NB4 (cell line): ENCODE measurements around the gene RPL23.

Experiments
- DNase-seq: peaks from one replicate; pipeline ENCODE4 v3.0.0; 2010; ENCODE audit warnings: low read depth
- H3K4me3 ChIP-seq: one replicate; pipeline ENCODE4 v1.5.1; 2011; ENCODE audit warnings: mild to moderate bottlenecking, low read depth, low read length, moderate library complexity
- CTCF ChIP-seq: IDR thresholded peaks from one replicate; pipeline ENCODE4 v1.5.1; 2012; ENCODE audit warnings: low read depth, low read length
- MYC ChIP-seq: IDR thresholded peaks from 2 replicates; pipeline ENCODE4 v1.6.1; 2011; ENCODE audit warnings: low read depth, low read length
- POLR2A ChIP-seq: IDR thresholded peaks from 2 replicates; pipeline ENCODE4 v1.6.1; 2011; ENCODE audit warnings: mild to moderate bottlenecking; ENCODE audit not compliant: insufficient read length; ENCODE audit errors: extremely low read depth
- TF ChIP-seq, protein P1 (sequence below): IDR thresholded peaks from 2 replicates; pipeline ENCODE4 v1.6.1; 2011; ENCODE audit warnings: low read depth, low read length

RPL23 gene

DNA sequence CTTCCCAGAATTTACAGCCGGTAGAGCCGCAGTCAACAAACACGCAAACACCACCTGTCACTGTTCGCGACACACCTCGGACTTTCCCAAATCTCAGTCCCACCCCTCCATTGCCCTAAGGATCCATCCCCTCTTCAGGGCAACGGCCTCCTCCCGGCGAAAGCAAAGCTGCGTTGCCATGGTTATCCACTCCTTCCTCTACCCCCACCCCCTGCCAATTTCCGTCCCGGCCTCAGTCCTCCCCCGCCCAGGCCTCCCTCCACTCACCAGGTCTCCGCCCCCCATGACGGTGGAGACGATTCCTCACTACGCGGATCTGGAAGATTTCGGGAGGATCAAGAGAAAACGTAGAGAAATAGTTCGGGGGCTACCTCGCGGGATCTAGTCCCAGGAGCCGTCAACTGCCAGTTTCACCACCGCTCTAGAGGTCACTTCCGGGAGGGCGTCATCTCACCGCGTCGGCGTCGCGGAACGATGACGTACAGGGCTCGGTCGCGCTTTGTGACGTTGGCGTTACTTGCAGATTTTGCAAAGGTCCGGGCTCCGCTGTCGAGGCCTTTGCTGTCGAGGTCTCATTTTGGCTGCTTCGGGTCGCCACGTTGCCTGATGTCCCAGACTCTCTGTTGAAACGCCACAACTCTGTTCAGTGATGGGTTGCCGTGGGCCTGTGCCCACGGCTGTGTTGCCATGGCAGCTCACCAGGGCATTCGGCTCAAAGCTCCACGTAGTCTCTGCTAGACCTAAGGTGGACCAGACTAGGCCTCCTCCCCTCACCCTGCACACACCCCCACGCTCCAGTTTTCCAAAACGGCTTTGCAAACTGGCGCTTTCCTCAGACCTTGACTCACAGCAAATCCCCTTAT, 28.4 kb downstream of the RPL23 start, which contains the start of gene CWC25:
Gene CWC25 (minus strand): TSS at position 423 of the 863 bp plus-strand sequence. CDS start 138 bp downstream, at position 285.
- TF ChIP-seq CTCF (no peak), POLR2A (peak; percentile 97), MYC (peak; percentile 93)
- TF ChIP-seq, protein P1, sequence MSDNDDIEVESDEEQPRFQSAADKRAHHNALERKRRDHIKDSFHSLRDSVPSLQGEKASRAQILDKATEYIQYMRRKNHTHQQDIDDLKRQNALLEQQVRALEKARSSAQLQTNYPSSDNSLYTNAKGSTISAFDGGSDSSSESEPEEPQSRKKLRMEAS = peak; percentile 80
- peak; percentile 97 for DNase-seq
- peak within 1 kb of the TSS; percentile 100 for H3K4me3 ChIP-seq

DNA sequence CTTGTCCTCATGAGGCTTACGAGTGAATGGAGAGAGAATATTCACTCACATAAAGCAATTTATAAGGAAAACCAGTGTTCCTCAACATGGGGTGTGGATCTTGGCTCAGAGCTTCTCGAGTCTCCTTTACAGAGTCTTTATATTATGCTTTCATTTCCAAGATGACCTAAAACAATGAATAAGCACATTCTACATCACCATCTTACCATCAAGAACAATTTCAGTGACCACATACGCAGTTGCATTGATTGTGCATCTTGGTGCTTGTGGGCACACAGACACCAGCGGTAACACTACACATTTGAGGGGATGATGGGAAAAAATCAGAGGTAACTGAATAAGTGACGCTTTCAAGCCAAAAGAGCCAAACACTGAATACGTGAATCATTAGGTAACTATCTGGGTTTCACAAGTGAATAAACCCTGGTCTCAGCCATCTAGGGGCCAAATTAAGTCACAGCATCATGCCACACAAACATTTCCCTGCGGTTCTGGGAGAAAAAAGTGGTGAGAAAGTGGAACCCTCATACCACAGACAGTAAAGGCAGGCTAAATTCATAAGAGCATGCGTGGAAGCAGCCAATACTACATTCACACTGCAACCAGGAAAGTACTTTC, 37.8 kb downstream of the RPL23 start:
- TF ChIP-seq CTCF (no peak), POLR2A (no peak), MYC (no peak)
- TF ChIP-seq, protein P1 = no peak
- DNase-seq = peak; percentile 37
- H3K4me3 ChIP-seq = no peak overlapping the region

GRCh38 chr17:38809828-38810227, 43.7 kb downstream of the RPL23 start:
- H3K4me3 ChIP-seq = no peak overlapping the region
- TF ChIP-seq POLR2A = no peak
- TF ChIP-seq CTCF = no peak
- TF ChIP-seq, protein P1 = no peak
- TF ChIP-seq MYC = no peak
- no peak for DNase-seq

- DNase-seq = no peak
- H3K4me3 ChIP-seq = peak overlapping the region; percentile 58
- TF ChIP-seq MYC = no peak
- no peak for TF ChIP-seq POLR2A
- no peak for TF ChIP-seq CTCF
- TF ChIP-seq, protein P1 = peak; percentile 0; the same call in 1 of the 2 replicates
Observed at GRCh38 chr17:38800237-38800760, 53.2 kb downstream of the RPL23 start.

- DNase-seq = peak; percentile 99
- TF ChIP-seq MYC (peak; percentile 76), CTCF (no peak), POLR2A (peak; percentile 38)
- TF ChIP-seq, protein P1 = peak; percentile 50
- peak within 1 kb of the TSS; percentile 81 for H3K4me3 ChIP-seq
Observed at GRCh38 chr17:38799501-38800236, 53.9 kb downstream of the RPL23 start, which contains the start of gene PIP4K2B. TSS of gene PIP4K2B (minus strand) at chr17:38799556. CDS start at chr17:38799424, 132 bp downstream.
